A673 (cell line): Measurements from ENCODE around the gene PTH1R.

Experiments used
- EZH2 ChIP-seq: fragments of 200-600 bp; sonication (generic); IDR thresholded peaks from 2 replicates; pipeline ENCODE4 v1.6.1; 2017; ENCODE audit warnings: borderline replicate concordance, low read depth, mild to moderate bottlenecking, mixed read lengths, antibody characterized with exemption, low read length; ENCODE audit not compliant: poor library complexity, severe bottlenecking
- TF ChIP-seq, protein P1 (sequence below): fragments of 300-800, 200-600 bp; sonication (generic); conservative IDR thresholded peaks from 2 replicates; pipeline ENCODE4 v1.5.1; 2017; ENCODE audit warnings: low read depth, mild to moderate bottlenecking, antibody characterized with exemption, low read length, moderate library complexity, mixed read lengths

DNA sequence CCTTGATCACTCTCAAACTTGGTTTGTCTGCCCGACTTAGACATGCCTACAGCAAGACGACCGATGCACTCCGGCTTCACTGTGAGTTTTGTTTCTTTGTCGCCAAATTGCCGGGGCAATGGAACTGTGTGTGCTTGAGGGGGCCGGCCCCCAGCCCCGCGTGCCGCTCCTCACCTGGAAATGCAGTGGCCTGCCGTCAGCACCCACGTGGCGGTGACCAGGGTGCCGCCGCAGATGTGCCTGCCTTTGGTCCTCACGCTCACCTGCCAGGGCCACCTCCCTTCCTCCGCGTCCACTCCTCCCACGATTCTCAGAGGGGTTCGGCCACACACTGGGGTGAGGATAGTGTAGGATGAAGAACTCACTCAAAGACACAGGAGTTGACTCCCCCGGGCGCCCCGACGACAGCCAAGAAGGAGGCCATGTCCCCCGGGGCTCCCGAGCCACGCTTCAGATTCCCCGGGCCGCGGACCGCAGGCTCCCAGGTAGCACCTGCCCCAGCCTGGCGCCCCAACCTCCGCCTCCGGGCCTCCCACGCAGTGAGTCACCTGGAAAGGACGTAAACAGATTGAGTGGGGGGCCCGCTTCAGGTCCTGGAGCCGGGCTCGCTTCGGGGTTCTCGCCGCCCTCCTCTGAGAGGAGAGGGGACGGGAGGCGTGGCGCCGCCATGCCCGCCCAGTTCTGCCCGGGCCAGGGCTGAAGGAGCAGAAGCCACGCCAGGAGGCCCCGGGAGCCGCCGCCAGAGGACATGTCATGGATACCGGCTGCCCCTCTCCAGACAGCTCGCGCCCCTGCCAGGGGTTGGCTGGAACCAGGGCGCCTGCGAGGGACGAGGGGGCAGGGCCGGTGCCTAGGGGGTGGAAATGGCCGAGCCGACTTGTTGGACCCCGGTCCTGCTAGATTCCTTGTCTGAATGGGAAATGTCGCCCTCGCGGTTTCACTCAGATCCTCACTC is 43.9 kb upstream of the PTH1R start:
- TF ChIP-seq, protein P1, sequence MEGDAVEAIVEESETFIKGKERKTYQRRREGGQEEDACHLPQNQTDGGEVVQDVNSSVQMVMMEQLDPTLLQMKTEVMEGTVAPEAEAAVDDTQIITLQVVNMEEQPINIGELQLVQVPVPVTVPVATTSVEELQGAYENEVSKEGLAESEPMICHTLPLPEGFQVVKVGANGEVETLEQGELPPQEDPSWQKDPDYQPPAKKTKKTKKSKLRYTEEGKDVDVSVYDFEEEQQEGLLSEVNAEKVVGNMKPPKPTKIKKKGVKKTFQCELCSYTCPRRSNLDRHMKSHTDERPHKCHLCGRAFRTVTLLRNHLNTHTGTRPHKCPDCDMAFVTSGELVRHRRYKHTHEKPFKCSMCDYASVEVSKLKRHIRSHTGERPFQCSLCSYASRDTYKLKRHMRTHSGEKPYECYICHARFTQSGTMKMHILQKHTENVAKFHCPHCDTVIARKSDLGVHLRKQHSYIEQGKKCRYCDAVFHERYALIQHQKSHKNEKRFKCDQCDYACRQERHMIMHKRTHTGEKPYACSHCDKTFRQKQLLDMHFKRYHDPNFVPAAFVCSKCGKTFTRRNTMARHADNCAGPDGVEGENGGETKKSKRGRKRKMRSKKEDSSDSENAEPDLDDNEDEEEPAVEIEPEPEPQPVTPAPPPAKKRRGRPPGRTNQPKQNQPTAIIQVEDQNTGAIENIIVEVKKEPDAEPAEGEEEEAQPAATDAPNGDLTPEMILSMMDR: no peak
- no peak for TF ChIP-seq EZH2
